Measurements from ENCODE around the gene CHP2. TPM values are rescaled to one million over a fixed set of nuclear protein-coding genes. Genes with fewer than 3 reads are reported as not detected.
"Not testable (repeated sequence)": the region's sequence is repeated elsewhere in the genome, so short reads cannot be mapped to it uniquely, and the experiment has no call there.

Gene CHP2
- total RNA-seq, 1 experiment from 2014 or later: not detected

- DNase-seq (ENCODE audit: low read depth, low spot score); in situ Hi-C loops (cut with HindIII; ENCODE audit: low pct_unique_long_range_greater_than_20kb, low sequenced_read_pairs): not testable (repeated sequence)
Observed at GRCh38 chr16:23737423-23738028, 17.3 kb upstream of the CHP2 start.

- DNase-seq (ENCODE audit: low read depth, low spot score): no peak
- in situ Hi-C loops (cut with HindIII; ENCODE audit: low pct_unique_long_range_greater_than_20kb, low sequenced_read_pairs): no loop called here
Observed at GRCh38 chr16:23739516-23739915, 15.3 kb upstream of the CHP2 start.

- DNase-seq (ENCODE audit: low read depth, low spot score): no peak
- in situ Hi-C loops (cut with HindIII; ENCODE audit: low pct_unique_long_range_greater_than_20kb, low sequenced_read_pairs): no loop called here
Observed at GRCh38 chr16:23741675-23742303, 13.0 kb upstream of the CHP2 start.

GRCh38 chr16:23742766-23743165 is 12.1 kb upstream of the CHP2 start:
- in situ Hi-C loops (cut with HindIII; ENCODE audit: low pct_unique_long_range_greater_than_20kb, low sequenced_read_pairs): no loop called here

GRCh38 chr16:23745263-23745662 is 9.6 kb upstream of the CHP2 start:
- in situ Hi-C loops (cut with HindIII; ENCODE audit: low pct_unique_long_range_greater_than_20kb, low sequenced_read_pairs): no loop called here

More at GRCh38 chr16:23742766-23743165, 12.1 kb upstream of the CHP2 start:
- peak; percentile 11 for DNase-seq (ENCODE audit: low read depth, low spot score)

GRCh38 chr16:23748630-23749029 is 6.2 kb upstream of the CHP2 start:
- in situ Hi-C loops (cut with HindIII; ENCODE audit: low pct_unique_long_range_greater_than_20kb, low sequenced_read_pairs): no loop called here

More at GRCh38 chr16:23745263-23745662, 9.6 kb upstream of the CHP2 start:
- DNase-seq (ENCODE audit: low read depth, low spot score): no peak

GRCh38 chr16:23751053-23751452 is 3.8 kb upstream of the CHP2 start:
- DNase-seq (ENCODE audit: low read depth, low spot score); in situ Hi-C loops (cut with HindIII; ENCODE audit: low pct_unique_long_range_greater_than_20kb, low sequenced_read_pairs): not testable (repeated sequence)

More at GRCh38 chr16:23748630-23749029, 6.2 kb upstream of the CHP2 start:
- no peak for DNase-seq (ENCODE audit: low read depth, low spot score)

- DNase-seq (ENCODE audit: low read depth, low spot score): no peak
- in situ Hi-C loops (cut with HindIII; ENCODE audit: low pct_unique_long_range_greater_than_20kb, low sequenced_read_pairs): no loop called here
Observed at GRCh38 chr16:23753908-23754593, 775 bp upstream of the CHP2 start.

GRCh38 chr16:23755484-23755809 is 621 bp downstream of the CHP2 start:
- in situ Hi-C loops (cut with HindIII; ENCODE audit: low pct_unique_long_range_greater_than_20kb, low sequenced_read_pairs): no loop called here

GRCh38 chr16:23757116-23757515 is 2.3 kb downstream of the CHP2 start:
- no peak for DNase-seq (ENCODE audit: low read depth, low spot score)
- in situ Hi-C loops (cut with HindIII; ENCODE audit: low pct_unique_long_range_greater_than_20kb, low sequenced_read_pairs): no loop called here

More at GRCh38 chr16:23755484-23755809, 621 bp downstream of the CHP2 start:
- no peak for DNase-seq (ENCODE audit: low read depth, low spot score)

- in situ Hi-C loops (cut with HindIII; ENCODE audit: low pct_unique_long_range_greater_than_20kb, low sequenced_read_pairs): no loop called here
Observed at GRCh38 chr16:23757937-23758619, 3.3 kb downstream of the CHP2 start.

GRCh38 chr16:23765933-23766332 is 11.1 kb downstream of the CHP2 start:
- DNase-seq (ENCODE audit: low read depth, low spot score): no peak
- in situ Hi-C loops (cut with HindIII; ENCODE audit: low pct_unique_long_range_greater_than_20kb, low sequenced_read_pairs): no loop called here

More at GRCh38 chr16:23757937-23758619, 3.3 kb downstream of the CHP2 start:
- no peak for DNase-seq (ENCODE audit: low read depth, low spot score)

- no peak for DNase-seq (ENCODE audit: low read depth, low spot score)
- in situ Hi-C loops (cut with HindIII; ENCODE audit: low pct_unique_long_range_greater_than_20kb, low sequenced_read_pairs): no loop called here
Observed at GRCh38 chr16:23768581-23768980, 13.8 kb downstream of the CHP2 start.

- in situ Hi-C loops (cut with HindIII; ENCODE audit: low pct_unique_long_range_greater_than_20kb, low sequenced_read_pairs): no loop called here
- DNase-seq (ENCODE audit: low read depth, low spot score): no peak
Observed at GRCh38 chr16:23771027-23771426, 16.2 kb downstream of the CHP2 start.

- in situ Hi-C loops (cut with HindIII; ENCODE audit: low pct_unique_long_range_greater_than_20kb, low sequenced_read_pairs): no loop called here
- DNase-seq (ENCODE audit: low read depth, low spot score): no peak
Observed at GRCh38 chr16:23771642-23772041, 16.8 kb downstream of the CHP2 start.

GRCh38 chr16:23773339-23773738 is 18.5 kb downstream of the CHP2 start:
- no peak for DNase-seq (ENCODE audit: low read depth, low spot score)
- in situ Hi-C loops (cut with HindIII; ENCODE audit: low pct_unique_long_range_greater_than_20kb, low sequenced_read_pairs): no loop called here

GRCh38 chr16:23781176-23781575 is 26.4 kb downstream of the CHP2 start:
- in situ Hi-C loops (cut with HindIII; ENCODE audit: low pct_unique_long_range_greater_than_20kb, low sequenced_read_pairs): no loop called here
- DNase-seq (ENCODE audit: low read depth, low spot score): no peak

- in situ Hi-C loops (cut with HindIII; ENCODE audit: low pct_unique_long_range_greater_than_20kb, low sequenced_read_pairs): no loop called here
Observed at GRCh38 chr16:23784811-23785447, 30.1 kb downstream of the CHP2 start.

More at GRCh38 chr16:23784811-23785447, 30.1 kb downstream of the CHP2 start:
- no peak for DNase-seq (ENCODE audit: low read depth, low spot score)
